Gastroesophageal sphincter (tissue), 4 donors: ENCODE results near the gene USP49. TPM values are rescaled to one million over a fixed set of nuclear protein-coding genes. Genes with fewer than 3 reads are reported as not detected.

Source experiments
- ATAC-seq: fragments of 150-250 bp; one replicate; pipeline ENCODE4 v1.9.1; 2016; ENCODE audit warnings: mild to moderate bottlenecking, moderate library complexity
- H3K27ac ChIP-seq, 4 donors: fragments of 200-600 bp; sonication (generic) in 3 of 4; 1 replicate in 3 of 4; 2 replicates in 1 of 4; pipeline ENCODE4 v1.5.1; 2016 to 2019
- H3K27me3 ChIP-seq: fragments of 200-600 bp; sonication (generic); one replicate; pipeline ENCODE4 v1.5.1; 2019
- H3K36me3 ChIP-seq, 2 donors: fragments of 200-600 bp; sonication (generic); one replicate each; pipeline ENCODE4 v1.5.1; 2019; ENCODE audit warnings: control low read depth in 1 of 2
- H3K4me1 ChIP-seq, 3 donors: fragments of 200-600 bp; sonication (generic); 1 replicate in 2 of 3; 2 replicates in 1 of 3; pipeline ENCODE4 v1.5.1; 2016 to 2019; ENCODE audit warnings: control low read depth in 2 of 3
- H3K4me3 ChIP-seq, 2 donors: fragments of 200-600 bp; sonication (generic); one replicate each; pipeline ENCODE4 v1.5.1; 2019; ENCODE audit warnings: mild to moderate bottlenecking in 1 of 2, moderate library complexity in 1 of 2
- H3K9me3 ChIP-seq, 3 donors: fragments of 200-600 bp; sonication (generic); one replicate each; pipeline ENCODE4 v1.5.1; 2017 to 2019; ENCODE audit warnings: control low read depth in 2 of 3
- CTCF ChIP-seq, 4 experiments: fragments of 200-600 bp in 2 of 4; fragments of 450-650 bp in 2 of 4; sonication (generic) in 1 of 4; IDR thresholded peaks; one replicate each; pipeline ENCODE4 v1.5.1; 2017 to 2019; ENCODE audit warnings: antibody characterized with exemption in 4 of 4, mild to moderate bottlenecking in 2 of 4, moderate library complexity in 2 of 4
- EP300 ChIP-seq: sonication (generic); formaldehyde crosslinking; IDR thresholded peaks from one replicate; pipeline ENCODE4 v1.6.1; 2017; ENCODE audit warnings: antibody characterized with exemption, mild to moderate bottlenecking
- POLR2A ChIP-seq, 2 donors: fragments of 450-650 bp; IDR thresholded peaks; one replicate each; pipeline ENCODE4 v1.6.1; 2017; ENCODE audit warnings: antibody characterized with exemption in 2 of 2, mild to moderate bottlenecking in 2 of 2, moderate library complexity in 1 of 2
- POLR2AphosphoS5 ChIP-seq: sonication (generic); formaldehyde crosslinking; IDR thresholded peaks from one replicate; pipeline ENCODE4 v1.6.1; 2017; ENCODE audit warnings: antibody characterized with exemption
- WGBS, 2 donors: methylation state at CpG; one replicate each; pipeline ENCODE4 v1.1.5; 2018; ENCODE audit warnings: low coverage in 1 of 2; 5-methylcytosine and 5-hydroxymethylcytosine counted together
- total RNA-seq, 4 donors: library from RNA; depleted of rRNA; stranded (reverse); fragments of >200 nt; gene quantifications; one replicate each; pipeline ENCODE4 v1.1.0, GENCODE V29; 2016

Gene USP49
- total RNA-seq, 4 donors from 2014 or later, result 0.69 to 5.4 (median 2.0) TPM

DNA sequence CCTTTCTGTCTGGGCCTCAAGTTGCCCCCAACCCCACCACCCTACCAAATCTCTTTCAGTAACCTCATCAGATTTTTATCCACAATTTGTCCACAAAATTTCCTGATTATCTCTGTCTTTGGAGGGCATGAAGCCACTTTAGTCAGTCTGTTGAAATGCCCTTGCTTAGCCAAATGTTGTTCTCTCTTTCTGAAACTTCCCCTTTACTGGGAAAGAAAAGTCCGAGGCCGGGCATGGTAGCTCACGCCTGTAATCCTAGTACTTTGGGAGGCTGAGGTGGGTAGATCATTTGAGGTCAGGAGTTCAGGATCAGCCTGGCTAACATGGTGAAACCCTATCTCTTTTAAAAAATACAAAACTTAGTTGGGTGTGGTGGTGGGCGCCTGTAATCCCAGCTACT lies 73.9 kb downstream of the USP49 start:
- Histone ChIP-seq H3K4me1 (no peaks in the 10 kb centered on the region), H3K27ac (no peak overlapping the region), H3K9me3 (no peaks in the 10 kb centered on the region), H3K4me3 (no peak overlapping the region), H3K36me3 (no peaks in the 10 kb centered on the region), H3K27me3 (no peaks in the 10 kb centered on the region)
- no peak for ATAC-seq
- no peak for TF ChIP-seq POLR2AphosphoS5
- TF ChIP-seq POLR2A (IDR thresholded peaks at IDR 0.05), result no peak
- TF ChIP-seq EP300, result no peak
- TF ChIP-seq CTCF (IDR thresholded peaks at IDR 0.05), result no peak
- WGBS, 2 donors, result 93% methylated on average over 4 of the region's 4 CpGs; no CpG with 5 or more reads in 1 of the 2 donors

GRCh38 chr6:41818271-41819054 lies 76.7 kb downstream of the USP49 start:
- Histone ChIP-seq H3K4me1 (no peaks in the 10 kb centered on the region), H3K36me3 (peaks cover 0 to 3% of the 10 kb centered on the region in 2 donors), H3K27me3 (no peaks in the 10 kb centered on the region), H3K9me3 (no peaks in the 10 kb centered on the region), H3K27ac (no peak overlapping the region), H3K4me3 (no peak overlapping the region)
- no peak for TF ChIP-seq CTCF (IDR thresholded peaks at IDR 0.05)
- TF ChIP-seq EP300, result no peak
- no peak for ATAC-seq
- WGBS, 2 donors, result 56 to 79% methylated on average over 2 to 3 of the region's 4 CpGs

GRCh38 chr6:41815587-41815986 lies 79.6 kb downstream of the USP49 start:
- H3K36me3 ChIP-seq, result peaks cover 0 to 3% of the 10 kb centered on the region in 2 donors
- WGBS, 2 donors, result 83% methylated on average over 1 of the region's 1 CpG; no CpG with 5 or more reads in 1 of the 2 donors

GRCh38 chr6:41814629-41815028 lies 80.5 kb downstream of the USP49 start:
- no peak overlapping the region for H3K27ac ChIP-seq
- H3K36me3 ChIP-seq, result peaks cover 0 to 3% of the 10 kb centered on the region in 2 donors
- H3K4me1 ChIP-seq, result no peaks in the 10 kb centered on the region
- WGBS, 2 donors, result 78 to 80% methylated on average over 4 of the region's 4 CpGs
- H3K4me3 ChIP-seq, result no peak overlapping the region
- H3K27me3 ChIP-seq, result no peaks in the 10 kb centered on the region
- ATAC-seq, result no peak
- H3K9me3 ChIP-seq, result no peaks in the 10 kb centered on the region
- TF ChIP-seq CTCF (IDR thresholded peaks at IDR 0.05) (no peak), POLR2A (IDR thresholded peaks at IDR 0.05) (no peak), POLR2AphosphoS5 (no peak), EP300 (no peak)

More at GRCh38 chr6:41815587-41815986, 79.6 kb downstream of the USP49 start:
- H3K4me1 ChIP-seq, result no peaks in the 10 kb centered on the region
- ATAC-seq, result no peak
- TF ChIP-seq POLR2A (IDR thresholded peaks at IDR 0.05) (no peak), EP300 (no peak), POLR2AphosphoS5 (no peak), CTCF (IDR thresholded peaks at IDR 0.05) (no peak)
- H3K27me3 ChIP-seq, result no peaks in the 10 kb centered on the region
- H3K4me3 ChIP-seq, result no peak overlapping the region
- H3K27ac ChIP-seq, result no peak overlapping the region
- H3K9me3 ChIP-seq, result no peaks in the 10 kb centered on the region

GRCh38 chr6:41813956-41814355 lies 81.2 kb downstream of the USP49 start:
- H3K27ac ChIP-seq, result no peak overlapping the region
- TF ChIP-seq POLR2AphosphoS5, result no peak
- TF ChIP-seq POLR2A (IDR thresholded peaks at IDR 0.05), result no peak
- no peak for TF ChIP-seq CTCF (IDR thresholded peaks at IDR 0.05)
- TF ChIP-seq EP300, result no peak
- no peaks in the 10 kb centered on the region for H3K4me1 ChIP-seq
- no peak overlapping the region for H3K4me3 ChIP-seq
- no peak for ATAC-seq
- 91 to 92% methylated on average over 2 of the region's 2 CpGs for WGBS, 2 donors
- H3K27me3 ChIP-seq, result no peaks in the 10 kb centered on the region
- peaks cover 0 to 3% of the 10 kb centered on the region in 2 donors for H3K36me3 ChIP-seq
- H3K9me3 ChIP-seq, result no peaks in the 10 kb centered on the region
